H1 (cell line): ENCODE measurements around the gene RLBP1.

Experiments used
- BACH1 ChIP-seq: IDR thresholded peaks from 2 replicates; pipeline ENCODE4 v1.6.1; 2012; ENCODE audit warnings: low read length, improper control_type of control experiment
- CREB1 ChIP-seq: IDR thresholded peaks from 2 replicates; pipeline ENCODE4 v1.6.1; 2012; ENCODE audit warnings: inconsistent platforms
- E2F6 ChIP-seq: IDR thresholded peaks from 2 replicates; pipeline ENCODE4 v1.6.1; 2012; ENCODE audit warnings: inconsistent platforms
- EZH2 ChIP-seq: fragments of 200-600 bp; sonication (generic); IDR thresholded peaks from 2 replicates; pipeline ENCODE4 v1.7.1; 2012; ENCODE audit warnings: low read depth, mild to moderate bottlenecking, moderate library complexity, low read length, inconsistent platforms; ENCODE audit not compliant: severe bottlenecking
- RAD21 ChIP-seq, 2 experiments: IDR thresholded peaks in 1 of 2; conservative IDR thresholded peaks in 1 of 2; 2 replicates each; pipeline ENCODE4 v1.6.1; 2011; ENCODE audit warnings: low read depth in 2 of 2, low read length in 2 of 2, improper control_type of control experiment in 1 of 2, inconsistent platforms in 1 of 2, mild to moderate bottlenecking in 1 of 2, moderate library complexity in 1 of 2
- SAP30 ChIP-seq: fragments of 300-600 bp; sonication (generic); IDR thresholded peaks from 2 replicates; pipeline ENCODE4 v1.7.1; 2012; ENCODE audit warnings: low read length, moderate library complexity, mild to moderate bottlenecking, inconsistent platforms; ENCODE audit not compliant: insufficient read depth, insufficient replicate concordance
- SUZ12 ChIP-seq: fragments of 200-600 bp; sonication (generic); IDR thresholded peaks from 2 replicates; pipeline ENCODE4 v1.6.1; 2012; ENCODE audit warnings: mild to moderate bottlenecking, inconsistent platforms, low read length, moderate library complexity, mixed read lengths
- TF ChIP-seq, protein P1 (sequence below), 3 experiments: IDR thresholded peaks; 1 replicate in 2 of 3; 2 replicates in 1 of 3; pipeline versions ENCODE4 v1.5.1 to v1.6.1; 2011; ENCODE audit warnings: low read length in 3 of 3, mild to moderate bottlenecking in 3 of 3, inconsistent platforms in 2 of 3, low read depth in 1 of 3, moderate library complexity in 1 of 3; ENCODE audit not compliant: insufficient read depth in 1 of 3; ENCODE audit errors: control extremely low read depth in 1 of 3
- TF ChIP-seq, protein P2 (sequence below): IDR thresholded peaks from 2 replicates; pipeline ENCODE4 v1.6.1; 2012; ENCODE audit warnings: inconsistent platforms

- TF ChIP-seq CREB1 (no peak), EZH2 (no peak), E2F6 (no peak), SAP30 (no peak), SUZ12 (no peak), RAD21 (IDR thresholded peaks at IDR 0.05 in 1 of 2, conservative IDR thresholded peaks at IDR 0.05 in 1 of 2; ENCODE audit: low read depth in 2 of 2, low read length in 2 of 2) (no peak), BACH1 (no peak)
- TF ChIP-seq, protein P1, sequence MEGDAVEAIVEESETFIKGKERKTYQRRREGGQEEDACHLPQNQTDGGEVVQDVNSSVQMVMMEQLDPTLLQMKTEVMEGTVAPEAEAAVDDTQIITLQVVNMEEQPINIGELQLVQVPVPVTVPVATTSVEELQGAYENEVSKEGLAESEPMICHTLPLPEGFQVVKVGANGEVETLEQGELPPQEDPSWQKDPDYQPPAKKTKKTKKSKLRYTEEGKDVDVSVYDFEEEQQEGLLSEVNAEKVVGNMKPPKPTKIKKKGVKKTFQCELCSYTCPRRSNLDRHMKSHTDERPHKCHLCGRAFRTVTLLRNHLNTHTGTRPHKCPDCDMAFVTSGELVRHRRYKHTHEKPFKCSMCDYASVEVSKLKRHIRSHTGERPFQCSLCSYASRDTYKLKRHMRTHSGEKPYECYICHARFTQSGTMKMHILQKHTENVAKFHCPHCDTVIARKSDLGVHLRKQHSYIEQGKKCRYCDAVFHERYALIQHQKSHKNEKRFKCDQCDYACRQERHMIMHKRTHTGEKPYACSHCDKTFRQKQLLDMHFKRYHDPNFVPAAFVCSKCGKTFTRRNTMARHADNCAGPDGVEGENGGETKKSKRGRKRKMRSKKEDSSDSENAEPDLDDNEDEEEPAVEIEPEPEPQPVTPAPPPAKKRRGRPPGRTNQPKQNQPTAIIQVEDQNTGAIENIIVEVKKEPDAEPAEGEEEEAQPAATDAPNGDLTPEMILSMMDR (IDR thresholded peaks at IDR 0.05; ENCODE audit: control extremely low read depth in 1 of 3, insufficient read depth in 1 of 3, low read depth in 1 of 3, low read length in 3 of 3): no peak
- TF ChIP-seq, protein P2, sequence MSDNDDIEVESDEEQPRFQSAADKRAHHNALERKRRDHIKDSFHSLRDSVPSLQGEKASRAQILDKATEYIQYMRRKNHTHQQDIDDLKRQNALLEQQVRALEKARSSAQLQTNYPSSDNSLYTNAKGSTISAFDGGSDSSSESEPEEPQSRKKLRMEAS: no peak
Measured at GRCh38 chr15:89195836-89196235, 25.5 kb downstream of the RLBP1 start.
